HepG2 (cell line): ENCODE measurements around the gene RASA2. TPM values are rescaled to one million over a fixed set of nuclear protein-coding genes. Genes with fewer than 3 reads are reported as not detected.

Source experiments
- IRF1 ChIP-seq: sonication (generic); formaldehyde crosslinking; IDR thresholded peaks from 2 replicates; pipeline ENCODE4 v1.4.0; 2020; ENCODE audit warnings: low read depth, mild to moderate bottlenecking, missing genetic modification reagents
- PITX1 ChIP-seq: sonication (generic); formaldehyde crosslinking; IDR thresholded peaks from 2 replicates; pipeline ENCODE4 v1.5.1; 2020; ENCODE audit warnings: mild to moderate bottlenecking, missing genetic modification reagents
- SIX4 ChIP-seq: sonication (generic); formaldehyde crosslinking; IDR thresholded peaks from 2 replicates; pipeline ENCODE4 v1.4.0; 2020; ENCODE audit warnings: missing genetic modification reagents
- UBTF ChIP-seq: sonication (generic); formaldehyde crosslinking; IDR thresholded peaks from 2 replicates; pipeline ENCODE4 v1.4.0; 2020; ENCODE audit warnings: mild to moderate bottlenecking, missing genetic modification reagents
- ZNF180 ChIP-seq: sonication (generic); formaldehyde crosslinking; IDR thresholded peaks from 2 replicates; pipeline ENCODE4 v1.4.0; 2020; ENCODE audit warnings: low read depth, missing genetic modification reagents, borderline replicate concordance
- ZNF430 ChIP-seq: sonication (generic); formaldehyde crosslinking; IDR thresholded peaks from 2 replicates; pipeline ENCODE4 v1.9.0; 2021; ENCODE audit warnings: mild to moderate bottlenecking, missing genetic modification reagents
- ZNF556 ChIP-seq: sonication (generic); formaldehyde crosslinking; IDR thresholded peaks from 2 replicates; pipeline ENCODE4 v1.4.0; 2020; ENCODE audit warnings: mild to moderate bottlenecking, missing genetic modification reagents, borderline replicate concordance
- ZNF670 ChIP-seq: sonication (generic); formaldehyde crosslinking; IDR thresholded peaks from 2 replicates; pipeline ENCODE4 v1.8.0; 2022; ENCODE audit warnings: mild to moderate bottlenecking, missing genetic modification reagents, borderline replicate concordance
- ZNF83 ChIP-seq: sonication (generic); formaldehyde crosslinking; IDR thresholded peaks from 2 replicates; pipeline ENCODE4 v1.4.0; 2020; ENCODE audit warnings: missing genetic modification reagents, mild to moderate bottlenecking, borderline replicate concordance
- polyA plus RNA-seq, 8 experiments: library from polyadenylated mRNA; depleted of rRNA in 3 of 8; stranded (reverse) in 7 of 8; unstranded in 1 of 8; fragments of >200 nt; fragmentation: Illumina TruSeq in 4 of 8; extraction: Trizol in 4 of 8; gene quantifications; 2 replicates each; pipeline versions ENCODE4 v1.2.1 to v1.2.3, GENCODE V29; 2011 to 2016; ENCODE audit warnings: low read depth in 4 of 8, missing spikeins in 1 of 8, mixed read lengths in 1 of 8; ENCODE audit not compliant: insufficient read depth in 1 of 8
- total RNA-seq, 5 experiments: library from RNA; depleted of rRNA; stranded (reverse); fragments of >200 nt; fragmentation: Illumina TruSeq; extraction: Trizol; gene quantifications; 2 replicates each; pipeline ENCODE4 v1.2.3, GENCODE V29; 2016; ENCODE audit warnings: low read depth in 1 of 5
- TF ChIP-seq, protein P1 (sequence below): sonication (generic); formaldehyde crosslinking; IDR thresholded peaks from 2 replicates; pipeline ENCODE4; 2020; ENCODE audit warnings: missing genetic modification reagents, mild to moderate bottlenecking, borderline replicate concordance
- TF ChIP-seq, protein P2 (sequence below): sonication (generic); formaldehyde crosslinking; IDR thresholded peaks from 2 replicates; pipeline ENCODE4 v1.5.1; 2020; ENCODE audit warnings: missing genetic modification reagents, mild to moderate bottlenecking, borderline replicate concordance
- TF ChIP-seq, protein P3 (sequence below): sonication (generic); formaldehyde crosslinking; IDR thresholded peaks from 2 replicates; pipeline ENCODE4 v1.4.0; 2020; ENCODE audit warnings: missing genetic modification reagents

Gene RASA2
- total and polyA plus RNA-seq, 2 of the 13 experiments (the other 11 are each of a cell fraction or from before 2014, with no cell fraction given) = 5.4 to 8.5 TPM

DNA sequence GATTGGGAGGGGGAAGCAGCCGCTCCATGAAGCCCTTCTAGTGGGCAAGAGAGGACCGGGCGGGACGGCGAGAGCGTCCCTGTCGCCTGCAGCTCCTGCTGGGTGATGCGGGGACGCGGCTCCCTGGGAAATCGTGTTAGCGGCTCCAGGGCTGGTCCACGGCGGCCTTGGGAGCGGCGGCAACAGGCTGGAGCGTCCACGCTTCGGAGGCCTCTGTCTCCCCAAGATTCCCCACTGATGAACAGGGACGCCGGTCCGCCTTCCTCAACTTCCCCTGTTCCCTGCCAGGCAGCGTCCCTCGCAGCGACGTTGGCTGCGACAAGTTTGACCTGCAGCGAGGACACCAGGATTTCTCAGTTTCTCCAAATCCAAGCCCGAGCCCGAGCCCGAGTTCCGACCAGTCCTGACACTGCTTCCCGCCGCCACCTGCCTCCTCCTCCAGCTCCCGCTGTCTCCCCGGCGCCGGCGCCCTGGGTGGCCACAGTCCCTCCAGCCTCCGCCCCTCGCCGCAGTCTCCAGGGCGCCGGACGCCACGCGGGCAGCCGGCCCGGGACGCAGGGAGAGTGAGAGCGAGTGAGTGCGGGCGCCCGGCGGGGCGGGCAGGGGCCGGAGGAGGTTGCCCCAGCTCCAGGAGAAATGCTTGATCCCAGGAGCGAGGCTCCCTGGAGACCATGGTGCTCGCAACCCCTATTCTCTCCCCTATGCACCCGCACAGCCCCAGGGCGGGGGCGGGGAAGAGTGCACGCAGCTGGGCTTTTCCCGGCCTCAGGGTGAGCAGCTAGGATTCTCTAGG is 173.2 kb downstream of the RASA2 start (continued):
- TF ChIP-seq, protein P1, sequence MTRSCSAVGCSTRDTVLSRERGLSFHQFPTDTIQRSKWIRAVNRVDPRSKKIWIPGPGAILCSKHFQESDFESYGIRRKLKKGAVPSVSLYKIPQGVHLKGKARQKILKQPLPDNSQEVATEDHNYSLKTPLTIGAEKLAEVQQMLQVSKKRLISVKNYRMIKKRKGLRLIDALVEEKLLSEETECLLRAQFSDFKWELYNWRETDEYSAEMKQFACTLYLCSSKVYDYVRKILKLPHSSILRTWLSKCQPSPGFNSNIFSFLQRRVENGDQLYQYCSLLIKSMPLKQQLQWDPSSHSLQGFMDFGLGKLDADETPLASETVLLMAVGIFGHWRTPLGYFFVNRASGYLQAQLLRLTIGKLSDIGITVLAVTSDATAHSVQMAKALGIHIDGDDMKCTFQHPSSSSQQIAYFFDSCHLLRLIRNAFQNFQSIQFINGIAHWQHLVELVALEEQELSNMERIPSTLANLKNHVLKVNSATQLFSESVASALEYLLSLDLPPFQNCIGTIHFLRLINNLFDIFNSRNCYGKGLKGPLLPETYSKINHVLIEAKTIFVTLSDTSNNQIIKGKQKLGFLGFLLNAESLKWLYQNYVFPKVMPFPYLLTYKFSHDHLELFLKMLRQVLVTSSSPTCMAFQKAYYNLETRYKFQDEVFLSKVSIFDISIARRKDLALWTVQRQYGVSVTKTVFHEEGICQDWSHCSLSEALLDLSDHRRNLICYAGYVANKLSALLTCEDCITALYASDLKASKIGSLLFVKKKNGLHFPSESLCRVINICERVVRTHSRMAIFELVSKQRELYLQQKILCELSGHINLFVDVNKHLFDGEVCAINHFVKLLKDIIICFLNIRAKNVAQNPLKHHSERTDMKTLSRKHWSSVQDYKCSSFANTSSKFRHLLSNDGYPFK (CRISPR knock-in tag) = peak; percentile 21; the same call in 1 of the 2 replicates
- TF ChIP-seq ZNF180 = 0 out of 2 replicates have a peak, but pooled peaks have one; percentile 35
- TF ChIP-seq, protein P2, sequence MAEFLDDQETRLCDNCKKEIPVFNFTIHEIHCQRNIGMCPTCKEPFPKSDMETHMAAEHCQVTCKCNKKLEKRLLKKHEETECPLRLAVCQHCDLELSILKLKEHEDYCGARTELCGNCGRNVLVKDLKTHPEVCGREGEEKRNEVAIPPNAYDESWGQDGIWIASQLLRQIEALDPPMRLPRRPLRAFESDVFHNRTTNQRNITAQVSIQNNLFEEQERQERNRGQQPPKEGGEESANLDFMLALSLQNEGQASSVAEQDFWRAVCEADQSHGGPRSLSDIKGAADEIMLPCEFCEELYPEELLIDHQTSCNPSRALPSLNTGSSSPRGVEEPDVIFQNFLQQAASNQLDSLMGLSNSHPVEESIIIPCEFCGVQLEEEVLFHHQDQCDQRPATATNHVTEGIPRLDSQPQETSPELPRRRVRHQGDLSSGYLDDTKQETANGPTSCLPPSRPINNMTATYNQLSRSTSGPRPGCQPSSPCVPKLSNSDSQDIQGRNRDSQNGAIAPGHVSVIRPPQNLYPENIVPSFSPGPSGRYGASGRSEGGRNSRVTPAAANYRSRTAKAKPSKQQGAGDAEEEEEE (CRISPR knock-in tag) = no peak
- 0 out of 2 replicates have a peak, but pooled peaks have one; percentile 40 for TF ChIP-seq ZNF83 (CRISPR knock-in tag)
- TF ChIP-seq ZNF556 (CRISPR knock-in tag) = peak; percentile 63
- peak; percentile 78 for TF ChIP-seq UBTF (CRISPR knock-in tag)
- no peak for TF ChIP-seq SIX4 (CRISPR knock-in tag)
- TF ChIP-seq, protein P3, sequence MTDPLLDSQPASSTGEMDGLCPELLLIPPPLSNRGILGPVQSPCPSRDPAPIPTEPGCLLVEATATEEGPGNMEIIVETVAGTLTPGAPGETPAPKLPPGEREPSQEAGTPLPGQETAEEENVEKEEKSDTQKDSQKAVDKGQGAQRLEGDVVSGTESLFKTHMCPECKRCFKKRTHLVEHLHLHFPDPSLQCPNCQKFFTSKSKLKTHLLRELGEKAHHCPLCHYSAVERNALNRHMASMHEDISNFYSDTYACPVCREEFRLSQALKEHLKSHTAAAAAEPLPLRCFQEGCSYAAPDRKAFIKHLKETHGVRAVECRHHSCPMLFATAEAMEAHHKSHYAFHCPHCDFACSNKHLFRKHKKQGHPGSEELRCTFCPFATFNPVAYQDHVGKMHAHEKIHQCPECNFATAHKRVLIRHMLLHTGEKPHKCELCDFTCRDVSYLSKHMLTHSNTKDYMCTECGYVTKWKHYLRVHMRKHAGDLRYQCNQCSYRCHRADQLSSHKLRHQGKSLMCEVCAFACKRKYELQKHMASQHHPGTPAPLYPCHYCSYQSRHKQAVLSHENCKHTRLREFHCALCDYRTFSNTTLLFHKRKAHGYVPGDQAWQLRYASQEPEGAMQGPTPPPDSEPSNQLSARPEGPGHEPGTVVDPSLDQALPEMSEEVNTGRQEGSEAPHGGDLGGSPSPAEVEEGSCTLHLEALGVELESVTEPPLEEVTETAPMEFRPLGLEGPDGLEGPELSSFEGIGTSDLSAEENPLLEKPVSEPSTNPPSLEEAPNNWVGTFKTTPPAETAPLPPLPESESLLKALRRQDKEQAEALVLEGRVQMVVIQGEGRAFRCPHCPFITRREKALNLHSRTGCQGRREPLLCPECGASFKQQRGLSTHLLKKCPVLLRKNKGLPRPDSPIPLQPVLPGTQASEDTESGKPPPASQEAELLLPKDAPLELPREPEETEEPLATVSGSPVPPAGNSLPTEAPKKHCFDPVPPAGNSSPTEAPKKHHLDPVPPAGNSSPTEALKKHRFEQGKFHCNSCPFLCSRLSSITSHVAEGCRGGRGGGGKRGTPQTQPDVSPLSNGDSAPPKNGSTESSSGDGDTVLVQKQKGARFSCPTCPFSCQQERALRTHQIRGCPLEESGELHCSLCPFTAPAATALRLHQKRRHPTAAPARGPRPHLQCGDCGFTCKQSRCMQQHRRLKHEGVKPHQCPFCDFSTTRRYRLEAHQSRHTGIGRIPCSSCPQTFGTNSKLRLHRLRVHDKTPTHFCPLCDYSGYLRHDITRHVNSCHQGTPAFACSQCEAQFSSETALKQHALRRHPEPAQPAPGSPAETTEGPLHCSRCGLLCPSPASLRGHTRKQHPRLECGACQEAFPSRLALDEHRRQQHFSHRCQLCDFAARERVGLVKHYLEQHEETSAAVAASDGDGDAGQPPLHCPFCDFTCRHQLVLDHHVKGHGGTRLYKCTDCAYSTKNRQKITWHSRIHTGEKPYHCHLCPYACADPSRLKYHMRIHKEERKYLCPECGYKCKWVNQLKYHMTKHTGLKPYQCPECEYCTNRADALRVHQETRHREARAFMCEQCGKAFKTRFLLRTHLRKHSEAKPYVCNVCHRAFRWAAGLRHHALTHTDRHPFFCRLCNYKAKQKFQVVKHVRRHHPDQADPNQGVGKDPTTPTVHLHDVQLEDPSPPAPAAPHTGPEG (CRISPR knock-in tag) = no peak
- TF ChIP-seq IRF1 (CRISPR knock-in tag) = no peak
- TF ChIP-seq ZNF430 = 0 out of 2 replicates have a peak, but pooled peaks have one; percentile 48
- 0 out of 2 replicates have a peak, but pooled peaks have one; percentile 19 for TF ChIP-seq PITX1 (CRISPR knock-in tag)
- no peak for TF ChIP-seq ZNF670 (CRISPR knock-in tag)
